Nephron (organoid): Measurements from ENCODE around the gene TTLL7.

Experiments
- H3K27ac Mint-ChIP-seq, 3 experiments: 2 replicates each; pipeline ENCODE4 v1.8.0; 2020; ENCODE audit warnings: mixed read lengths in 3 of 3, mild to moderate bottlenecking in 2 of 3, moderate library complexity in 1 of 3
- H3K27me3 Mint-ChIP-seq: 2 replicates; pipeline ENCODE4 v1.8.0; 2021; ENCODE audit warnings: low read depth, mild to moderate bottlenecking, moderate library complexity, mixed read lengths
- H3K36me3 Mint-ChIP-seq: 2 replicates; pipeline ENCODE4 v1.8.0; 2020; ENCODE audit warnings: low read depth, mixed read lengths
- H3K4me1 Mint-ChIP-seq: 2 replicates; pipeline ENCODE4 v1.8.0; 2020; ENCODE audit warnings: mixed read lengths
- H3K4me3 Mint-ChIP-seq, 3 experiments: 2 replicates each; pipeline ENCODE4 v1.8.0; 2020; ENCODE audit warnings: mild to moderate bottlenecking in 3 of 3, mixed read lengths in 3 of 3, moderate library complexity in 2 of 3
- H3K9me3 Mint-ChIP-seq: 2 replicates; pipeline ENCODE4 v1.8.0; 2020; ENCODE audit warnings: mixed read lengths
- TF ChIP-seq, protein P1 (sequence below), 3 experiments: fragments of 200-600 bp; sonication (generic); IDR thresholded peaks; one replicate each; pipeline ENCODE4 v1.5.0; 2021; ENCODE audit warnings: antibody characterized with exemption in 3 of 3; ENCODE audit not compliant: unreplicated experiment in 3 of 3

The TTLL7 gene

DNA sequence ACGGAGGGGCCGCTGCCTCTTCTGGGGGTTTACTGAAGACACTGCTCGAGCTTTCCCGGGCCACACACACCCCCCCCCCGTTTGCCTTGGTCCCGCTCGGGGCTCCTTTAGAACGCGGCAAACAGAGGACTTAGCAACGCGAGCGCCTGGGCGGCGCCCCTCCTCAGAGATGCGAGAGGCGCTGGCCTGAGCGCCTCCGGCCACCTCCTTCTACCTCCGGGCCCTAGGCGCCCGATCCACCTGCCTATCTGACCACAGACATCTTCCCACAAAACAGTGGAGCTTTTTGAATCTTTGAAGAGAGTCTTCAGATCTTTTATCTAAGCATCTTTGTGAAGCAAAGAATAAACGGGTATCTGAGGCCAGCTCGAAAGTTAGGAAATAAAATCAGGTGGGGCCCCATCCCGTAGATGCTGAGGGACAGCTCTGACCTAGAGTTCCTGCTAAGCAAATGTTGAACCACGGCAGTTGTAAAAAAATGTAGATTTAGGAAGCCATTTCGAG is 436 bp upstream of the TTLL7 start:
- Mint-ChIP-seq H3K27ac (peak overlapping the region; percentile 79 to 87 (median 85)), H3K4me3 (peak overlapping the region; percentile 86 to 92 (median 89)), H3K4me1 (peaks cover 47% of the 10 kb centered on the region), H3K36me3 (no peaks in the 10 kb centered on the region), H3K9me3 (no peaks in the 10 kb centered on the region), H3K27me3 (peaks cover 18% of the 10 kb centered on the region)
- TF ChIP-seq, protein P1, sequence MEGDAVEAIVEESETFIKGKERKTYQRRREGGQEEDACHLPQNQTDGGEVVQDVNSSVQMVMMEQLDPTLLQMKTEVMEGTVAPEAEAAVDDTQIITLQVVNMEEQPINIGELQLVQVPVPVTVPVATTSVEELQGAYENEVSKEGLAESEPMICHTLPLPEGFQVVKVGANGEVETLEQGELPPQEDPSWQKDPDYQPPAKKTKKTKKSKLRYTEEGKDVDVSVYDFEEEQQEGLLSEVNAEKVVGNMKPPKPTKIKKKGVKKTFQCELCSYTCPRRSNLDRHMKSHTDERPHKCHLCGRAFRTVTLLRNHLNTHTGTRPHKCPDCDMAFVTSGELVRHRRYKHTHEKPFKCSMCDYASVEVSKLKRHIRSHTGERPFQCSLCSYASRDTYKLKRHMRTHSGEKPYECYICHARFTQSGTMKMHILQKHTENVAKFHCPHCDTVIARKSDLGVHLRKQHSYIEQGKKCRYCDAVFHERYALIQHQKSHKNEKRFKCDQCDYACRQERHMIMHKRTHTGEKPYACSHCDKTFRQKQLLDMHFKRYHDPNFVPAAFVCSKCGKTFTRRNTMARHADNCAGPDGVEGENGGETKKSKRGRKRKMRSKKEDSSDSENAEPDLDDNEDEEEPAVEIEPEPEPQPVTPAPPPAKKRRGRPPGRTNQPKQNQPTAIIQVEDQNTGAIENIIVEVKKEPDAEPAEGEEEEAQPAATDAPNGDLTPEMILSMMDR (IDR thresholded peaks at IDR 0.05; ENCODE audit: unreplicated experiment in 3 of 3) = no peak

DNA sequence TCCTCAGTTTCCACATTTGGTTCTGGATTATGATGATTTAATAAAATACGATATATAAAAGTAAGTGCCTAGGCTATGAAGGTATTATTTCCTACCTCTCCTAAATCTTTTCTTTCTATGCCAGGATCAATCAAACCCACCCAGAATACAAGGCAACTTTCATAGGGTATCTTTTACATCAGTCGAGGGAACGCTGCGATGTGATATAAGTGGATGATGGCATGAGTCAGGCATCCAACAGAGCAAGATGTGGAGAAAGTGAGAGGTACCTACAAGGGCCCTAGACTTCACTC is 781 bp downstream of the TTLL7 start:
- H3K27me3 Mint-ChIP-seq = peaks cover 18% of the 10 kb centered on the region
- peak overlapping the region; percentile 89 to 99 (median 96) for H3K4me3 Mint-ChIP-seq
- peaks cover 47% of the 10 kb centered on the region for H3K4me1 Mint-ChIP-seq
- no peaks in the 10 kb centered on the region for H3K9me3 Mint-ChIP-seq
- peak overlapping the region; percentile 47 to 92 (median 77) for H3K27ac Mint-ChIP-seq
- TF ChIP-seq, protein P1 (IDR thresholded peaks at IDR 0.05; ENCODE audit: unreplicated experiment in 3 of 3) = no peak
- H3K36me3 Mint-ChIP-seq = no peaks in the 10 kb centered on the region

DNA sequence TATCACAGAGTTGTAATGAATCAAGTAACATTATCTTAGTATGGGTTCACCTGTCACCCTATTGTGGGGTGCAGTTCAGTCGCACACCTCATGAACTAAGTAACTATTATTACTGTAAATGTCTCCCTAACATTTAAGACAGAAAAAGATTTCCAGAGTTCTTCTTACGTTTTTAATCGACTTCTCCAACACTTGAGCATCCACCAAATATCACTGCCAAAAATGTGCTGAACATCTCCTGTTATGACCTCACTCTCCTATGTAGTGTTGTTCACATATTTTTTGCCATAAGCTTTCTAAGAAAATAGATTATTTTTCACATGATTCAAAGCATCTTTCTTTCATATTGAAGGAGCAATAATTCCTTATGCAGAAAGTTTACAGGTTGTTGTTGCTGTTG is 1.3 kb downstream of the TTLL7 start:
- Mint-ChIP-seq H3K36me3 (no peaks in the 10 kb centered on the region), H3K4me3 (peak overlapping the region in 1 of 3 experiments; percentile 99), H3K4me1 (peaks cover 47% of the 10 kb centered on the region), H3K27ac (peak overlapping the region in 1 of 3 experiments; percentile 77), H3K27me3 (peaks cover 18% of the 10 kb centered on the region), H3K9me3 (no peaks in the 10 kb centered on the region)
- TF ChIP-seq, protein P1 (IDR thresholded peaks at IDR 0.05; ENCODE audit: unreplicated experiment in 3 of 3) = no peak

DNA sequence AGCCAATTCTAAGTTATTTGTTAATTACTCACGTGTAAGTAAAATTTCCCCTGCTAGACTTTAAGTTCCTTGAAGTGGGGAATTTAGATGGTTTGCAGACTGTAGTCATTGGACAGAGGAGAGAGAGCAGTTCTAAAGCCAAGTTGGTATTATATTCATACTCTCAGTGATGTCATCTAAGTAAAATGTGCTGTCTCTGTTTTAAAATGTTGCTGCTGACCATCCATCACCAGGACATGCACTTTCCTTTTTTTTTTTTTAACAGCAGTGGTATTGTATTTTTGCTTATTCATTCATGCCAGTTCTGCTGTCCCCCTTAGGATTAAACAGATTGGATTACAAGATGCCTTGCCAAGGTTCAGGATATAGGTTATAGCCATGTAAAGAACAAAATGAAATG is 2.3 kb downstream of the TTLL7 start:
- H3K4me3 Mint-ChIP-seq = peak overlapping the region in 1 of 3 experiments; percentile 21
- H3K36me3 Mint-ChIP-seq = no peaks in the 10 kb centered on the region
- no peaks in the 10 kb centered on the region for H3K9me3 Mint-ChIP-seq
- peaks cover 15% of the 10 kb centered on the region for H3K27me3 Mint-ChIP-seq
- TF ChIP-seq, protein P1 (IDR thresholded peaks at IDR 0.05; ENCODE audit: unreplicated experiment in 3 of 3) = no peak
- H3K4me1 Mint-ChIP-seq = peaks cover 45% of the 10 kb centered on the region
- no peak overlapping the region for H3K27ac Mint-ChIP-seq

DNA sequence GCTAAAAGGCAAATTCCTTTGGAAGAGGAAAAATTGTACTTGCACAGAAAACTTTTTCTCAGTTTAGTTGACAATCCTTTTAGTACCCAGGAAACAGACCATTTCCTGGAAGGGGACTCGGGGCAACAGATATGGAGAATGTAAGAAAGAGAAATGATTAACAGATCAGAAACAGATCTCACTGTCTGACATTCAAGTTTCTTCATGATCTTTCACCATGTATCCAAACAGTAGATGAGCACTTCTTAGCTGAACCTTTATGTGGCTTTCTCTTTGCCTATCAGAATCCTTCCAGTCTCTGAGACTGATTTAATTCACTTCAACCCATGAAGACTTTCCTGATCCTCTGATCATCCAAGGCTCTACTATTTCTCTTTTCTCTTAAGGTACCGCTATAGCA is 2.7 kb downstream of the TTLL7 start:
- Mint-ChIP-seq H3K36me3 (no peaks in the 10 kb centered on the region), H3K9me3 (no peaks in the 10 kb centered on the region), H3K4me1 (peaks cover 40% of the 10 kb centered on the region), H3K4me3 (peak overlapping the region in 1 of 3 experiments; percentile 21), H3K27me3 (peaks cover 11% of the 10 kb centered on the region), H3K27ac (no peak overlapping the region)
- TF ChIP-seq, protein P1 (IDR thresholded peaks at IDR 0.05; ENCODE audit: unreplicated experiment in 3 of 3) = no peak

DNA sequence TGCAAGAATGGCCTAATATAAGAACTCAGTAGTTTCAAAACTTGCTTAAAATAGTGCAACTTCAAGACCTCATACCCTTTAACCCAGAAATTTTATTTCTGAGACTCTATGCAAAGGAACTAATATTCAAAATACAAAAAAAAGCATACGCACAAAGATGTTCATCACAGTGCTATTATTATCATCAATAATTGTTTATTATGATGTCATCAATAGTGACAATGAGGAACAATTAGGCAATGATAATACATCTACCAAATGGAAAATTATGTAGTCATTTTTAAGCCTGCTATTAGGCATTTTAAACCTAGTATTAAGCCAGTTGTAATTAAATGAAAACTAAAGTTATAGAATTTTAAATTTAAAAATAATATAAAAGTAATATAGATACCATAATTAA is 3.3 kb downstream of the TTLL7 start:
- Mint-ChIP-seq H3K4me3 (no peak overlapping the region), H3K36me3 (no peaks in the 10 kb centered on the region), H3K4me1 (peaks cover 35% of the 10 kb centered on the region), H3K9me3 (no peaks in the 10 kb centered on the region), H3K27ac (no peak overlapping the region), H3K27me3 (peaks cover 11% of the 10 kb centered on the region)
- TF ChIP-seq, protein P1 (IDR thresholded peaks at IDR 0.05; ENCODE audit: unreplicated experiment in 3 of 3) = no peak
